AG04450 (cell line): Measurements from ENCODE around the gene PROZ. TPM values are rescaled to one million over a fixed set of nuclear protein-coding genes. Genes with fewer than 3 reads are reported as not detected.

Experiments
- CTCF ChIA-PET: fragments of 300-600, 350-600 bp; formaldehyde crosslinking; extraction: SDS; loops from one replicate; lab custom pipeline; 2022; ENCODE audit warnings: antibody characterized with exemption, inconsistent platforms; lab: Charles Lee
- POLR2A ChIA-PET: fragments of 350-600 bp; formaldehyde crosslinking; extraction: SDS; loops from one replicate; lab custom pipeline; 2021; ENCODE audit warnings: antibody characterized with exemption, inconsistent platforms; lab: Yijun Ruan, JAX
- DNase-seq: peaks from one replicate; pipeline ENCODE4 v3.0.0-alpha.2; 2011; ENCODE audit warnings: low read depth, low spot score
- H3K27ac ChIP-seq: one replicate; pipeline ENCODE4 v1.5.1; 2012; ENCODE audit warnings: low read depth, low read length, control low read depth
- H3K27me3 ChIP-seq: one replicate; pipeline ENCODE4 v1.6.0; 2012; ENCODE audit warnings: low read length; ENCODE audit not compliant: control insufficient read depth, insufficient read depth
- H3K4me3 ChIP-seq: 2 replicates; pipeline ENCODE4 v1.5.1; 2011; ENCODE audit warnings: mild to moderate bottlenecking, low read depth, low read length, control low read depth
- H3K9me3 ChIP-seq: 2 replicates; pipeline ENCODE4 v1.5.1; 2012; ENCODE audit warnings: low read length; ENCODE audit not compliant: control insufficient read depth, insufficient read depth
- polyA plus RNA-seq: library from polyadenylated mRNA; depleted of rRNA; stranded (reverse); fragments of >200 nt; gene quantifications from 2 replicates; pipeline ENCODE4 v1.2.3, GENCODE V29; 2011
- TF ChIP-seq, protein P1 (sequence below): IDR thresholded peaks from 2 replicates; pipeline ENCODE4 v1.5.1; 2011; ENCODE audit warnings: low read depth, low read length, control low read depth, inconsistent platforms

The PROZ gene
- polyA plus RNA-seq, 1 experiment: not detected

DNA sequence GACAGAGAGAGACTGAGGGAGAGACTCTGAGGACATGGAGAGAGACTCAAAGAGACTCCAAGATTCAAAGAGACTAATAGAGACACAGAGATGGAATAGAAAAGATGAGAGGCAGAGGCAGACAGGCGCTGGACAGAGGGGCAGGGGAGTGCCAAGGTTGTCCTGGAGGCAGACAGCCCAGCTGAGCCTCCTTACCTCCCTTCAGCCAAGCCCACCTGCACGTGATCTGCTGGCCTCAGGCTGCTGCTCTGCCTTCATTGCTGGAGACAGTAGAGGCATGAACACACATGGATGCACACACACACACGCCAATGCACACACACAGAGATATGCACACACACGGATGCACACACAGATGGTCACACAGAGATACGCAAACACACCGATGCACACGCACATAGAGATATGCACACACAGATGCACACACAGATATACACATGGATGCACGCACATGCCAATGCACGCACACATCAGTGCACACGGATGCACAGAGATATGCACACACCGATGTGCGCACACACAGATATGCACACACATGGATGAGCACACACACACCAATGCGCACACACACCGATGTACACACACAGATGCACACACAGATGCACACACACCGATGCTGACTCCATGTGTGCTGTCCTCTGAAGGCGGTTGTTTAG lies 39.2 kb upstream of the PROZ start:
- no peak overlapping the region for H3K4me3 ChIP-seq
- CTCF ChIA-PET: no interaction called here
- TF ChIP-seq, protein P1, sequence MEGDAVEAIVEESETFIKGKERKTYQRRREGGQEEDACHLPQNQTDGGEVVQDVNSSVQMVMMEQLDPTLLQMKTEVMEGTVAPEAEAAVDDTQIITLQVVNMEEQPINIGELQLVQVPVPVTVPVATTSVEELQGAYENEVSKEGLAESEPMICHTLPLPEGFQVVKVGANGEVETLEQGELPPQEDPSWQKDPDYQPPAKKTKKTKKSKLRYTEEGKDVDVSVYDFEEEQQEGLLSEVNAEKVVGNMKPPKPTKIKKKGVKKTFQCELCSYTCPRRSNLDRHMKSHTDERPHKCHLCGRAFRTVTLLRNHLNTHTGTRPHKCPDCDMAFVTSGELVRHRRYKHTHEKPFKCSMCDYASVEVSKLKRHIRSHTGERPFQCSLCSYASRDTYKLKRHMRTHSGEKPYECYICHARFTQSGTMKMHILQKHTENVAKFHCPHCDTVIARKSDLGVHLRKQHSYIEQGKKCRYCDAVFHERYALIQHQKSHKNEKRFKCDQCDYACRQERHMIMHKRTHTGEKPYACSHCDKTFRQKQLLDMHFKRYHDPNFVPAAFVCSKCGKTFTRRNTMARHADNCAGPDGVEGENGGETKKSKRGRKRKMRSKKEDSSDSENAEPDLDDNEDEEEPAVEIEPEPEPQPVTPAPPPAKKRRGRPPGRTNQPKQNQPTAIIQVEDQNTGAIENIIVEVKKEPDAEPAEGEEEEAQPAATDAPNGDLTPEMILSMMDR: no peak
- DNase-seq: no peak
- no peaks in the 10 kb centered on the region; the same call in 1 of the 2 replicates for H3K9me3 ChIP-seq
- H3K27ac ChIP-seq: no peak overlapping the region
- H3K27me3 ChIP-seq: peaks cover 6% of the 10 kb centered on the region
- POLR2A ChIA-PET: no interaction called here

DNA sequence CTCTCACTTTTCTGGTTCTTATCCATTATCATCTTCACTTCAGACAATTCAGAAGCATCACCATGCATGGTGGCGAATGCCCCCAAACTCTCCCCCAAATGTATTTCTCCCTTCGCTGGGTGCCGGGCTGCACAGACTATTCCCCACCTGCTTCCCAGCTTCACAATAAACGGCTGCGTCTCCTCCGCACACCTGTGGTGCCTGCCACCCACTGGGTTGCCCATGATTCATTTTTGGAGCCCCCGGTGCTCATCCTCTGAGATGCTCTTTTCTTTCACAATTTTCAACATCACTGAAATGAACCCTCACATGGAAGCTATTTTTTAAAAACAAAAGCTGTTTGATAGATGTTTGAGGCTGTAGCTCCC lies 38.6 kb upstream of the PROZ start:
- Histone ChIP-seq H3K27ac (no peak overlapping the region), H3K9me3 (no peaks in the 10 kb centered on the region; the same call in 1 of the 2 replicates), H3K27me3 (peaks cover 6% of the 10 kb centered on the region), H3K4me3 (no peak overlapping the region)
- CTCF ChIA-PET: no interaction called here
- TF ChIP-seq, protein P1: no peak
- DNase-seq: no peak
- POLR2A ChIA-PET: no interaction called here

DNA sequence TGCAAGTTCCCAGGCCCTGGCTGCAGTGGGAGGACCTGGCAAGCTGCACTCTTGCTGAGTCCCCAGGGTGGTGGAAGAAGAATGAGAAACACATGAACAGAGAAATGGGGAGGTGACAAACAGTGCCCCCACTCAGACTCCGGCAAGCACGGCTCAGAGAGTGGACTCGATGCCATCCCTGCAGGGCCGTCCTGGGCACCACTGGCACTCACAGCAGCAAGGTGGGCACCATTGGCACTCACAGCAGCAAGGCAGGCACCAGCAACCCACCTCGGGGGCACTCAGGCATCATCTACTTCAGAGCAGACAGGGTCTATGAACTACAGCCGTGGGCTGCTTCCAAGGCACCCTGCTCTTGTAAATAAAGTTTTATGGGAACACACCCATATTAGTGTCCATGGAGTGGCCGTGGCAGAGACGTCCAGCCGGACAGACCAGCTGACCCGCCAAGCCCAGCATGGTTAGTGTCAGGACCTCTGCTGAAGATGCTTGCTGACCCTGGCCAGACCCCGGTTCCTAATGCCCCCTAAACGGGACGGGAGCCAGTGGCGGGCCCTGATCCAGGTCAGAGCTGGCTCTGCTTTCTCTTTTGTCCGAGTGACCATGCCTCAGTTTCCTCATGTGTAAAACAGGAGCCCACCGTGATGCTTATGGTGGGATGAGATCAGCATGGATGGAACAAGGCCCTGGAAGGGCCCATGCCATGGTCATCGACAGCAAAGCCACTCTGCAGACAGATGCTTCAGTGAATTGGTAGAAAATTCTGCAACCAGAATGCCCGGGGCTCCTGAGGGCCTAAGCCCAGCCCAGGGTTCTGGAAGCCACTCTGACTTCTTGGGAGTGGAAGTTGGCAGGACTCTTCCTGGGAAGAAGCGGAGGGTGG lies 37.9 kb upstream of the PROZ start:
- CTCF ChIA-PET: no interaction called here
- no peak for DNase-seq
- Histone ChIP-seq H3K4me3 (no peak overlapping the region), H3K27me3 (peaks cover 2% of the 10 kb centered on the region), H3K27ac (no peak overlapping the region), H3K9me3 (no peaks in the 10 kb centered on the region)
- TF ChIP-seq, protein P1: no peak
- POLR2A ChIA-PET: no interaction called here

DNA sequence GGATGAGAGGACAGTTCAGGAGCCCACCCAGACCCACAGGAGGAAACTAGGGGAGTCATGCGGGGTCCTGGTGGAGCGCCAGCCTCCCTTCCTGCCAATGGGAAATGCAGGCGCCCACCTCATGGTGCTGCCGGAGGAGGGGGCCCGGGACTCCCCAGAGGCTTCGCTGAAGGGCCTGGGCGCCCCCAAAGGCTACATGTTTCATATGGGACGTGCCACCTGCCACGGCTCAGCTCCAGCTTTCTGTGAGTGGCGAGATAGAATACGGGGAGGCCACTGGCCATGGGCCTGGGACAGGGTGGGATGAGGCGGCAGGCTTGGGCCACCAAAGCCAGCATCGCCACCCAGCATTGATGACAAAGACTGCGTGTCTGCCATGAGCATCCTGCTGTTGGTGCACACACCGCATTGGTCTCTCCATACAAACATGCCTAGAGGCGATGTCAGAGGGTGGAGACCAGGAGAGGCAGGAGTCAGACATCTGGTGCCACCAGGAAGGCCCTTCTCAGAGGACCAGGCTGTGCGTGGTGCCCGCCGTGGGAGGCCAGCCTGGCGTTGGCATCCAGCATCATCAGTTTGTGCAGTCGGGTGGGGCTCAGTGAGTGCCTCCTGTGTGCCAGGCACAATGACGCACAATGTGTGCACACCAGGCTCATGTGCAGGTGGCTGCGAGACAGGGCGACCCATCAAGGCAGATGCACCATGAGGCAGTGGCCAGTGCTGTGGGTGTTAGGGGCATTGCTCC lies 37.1 kb upstream of the PROZ start:
- no peak for DNase-seq
- ChIA-PET CTCF (no interaction called here), POLR2A (no interaction called here)
- Histone ChIP-seq H3K27me3 (peaks cover 2% of the 10 kb centered on the region), H3K27ac (no peak overlapping the region), H3K9me3 (no peaks in the 10 kb centered on the region), H3K4me3 (no peak overlapping the region)
- TF ChIP-seq, protein P1: no peak
